ENCODE measurements around the gene PIK3CD. TPM values are rescaled to one million over a fixed set of nuclear protein-coding genes. Genes with fewer than 3 reads are reported as not detected.

PIK3CD gene
- polyA plus RNA-seq, 1 donor from 2014 or later: 4.2 TPM

GRCh38 chr1:9659328-9659727 lies 7.8 kb downstream of the PIK3CD start:
- Histone ChIP-seq H3K27ac (ENCODE audit: low read length) (no peak overlapping the region), H3K9ac (ENCODE audit: low read length) (no peak overlapping the region), H3F3A (ENCODE audit: insufficient read depth, low read length, poor library complexity, severe bottlenecking) (no peaks in the 10 kb centered on the region), H2AFZ (ENCODE audit: low read depth, low read length) (no peak overlapping the region), H3K36me3 (ENCODE audit: insufficient read depth, low read length) (no peaks in the 10 kb centered on the region), H3K27me3 (ENCODE audit: insufficient read depth, low read depth, low read length) (peaks cover 3% of the 10 kb centered on the region), H4K20me1 (ENCODE audit: insufficient read depth) (no peaks in the 10 kb centered on the region), H3K9me2 (ENCODE audit: insufficient read depth, low read length) (no peaks in the 10 kb centered on the region), H3K4me2 (ENCODE audit: low read length) (no peak overlapping the region), H3K79me2 (replicated peaks; ENCODE audit: insufficient read depth, low read length) (no peaks in the 10 kb centered on the region), H3K4me3 (ENCODE audit: low read length) (no peak overlapping the region), H3K9me3 (ENCODE audit: low read length) (no peaks in the 10 kb centered on the region)
- TF ChIP-seq RAD21 (conservative IDR thresholded peaks at IDR 0.05) (no peak), REST (IDR thresholded peaks at IDR 0.05; ENCODE audit: borderline replicate concordance) (no peak), CTCF (IDR thresholded peaks at IDR 0.05; ENCODE audit: poor library complexity, severe bottlenecking) (no peak), POLR2AphosphoS5 (IDR thresholded peaks at IDR 0.05) (no peak)

- no peak overlapping the region for H3K9ac ChIP-seq (ENCODE audit: low read length)
- H3K4me2 ChIP-seq (ENCODE audit: low read length): no peak overlapping the region
- TF ChIP-seq REST (IDR thresholded peaks at IDR 0.05; ENCODE audit: borderline replicate concordance) (no peak), CTCF (IDR thresholded peaks at IDR 0.05; ENCODE audit: poor library complexity, severe bottlenecking) (no peak), EZH2 (IDR thresholded peaks at IDR 0.05; ENCODE audit: borderline replicate concordance, insufficient read depth, low read length, poor library complexity, severe bottlenecking) (no peak)
- no peaks in the 10 kb centered on the region for H3K36me3 ChIP-seq (ENCODE audit: insufficient read depth, low read length)
- no peak overlapping the region for H3K27ac ChIP-seq (ENCODE audit: low read length)
- no peaks in the 10 kb centered on the region for H3K79me2 ChIP-seq (replicated peaks; ENCODE audit: insufficient read depth, low read length)
- no peaks in the 10 kb centered on the region for H3F3A ChIP-seq (ENCODE audit: insufficient read depth, low read length, poor library complexity, severe bottlenecking)
- H4K20me1 ChIP-seq (ENCODE audit: insufficient read depth): no peaks in the 10 kb centered on the region
- no peaks in the 10 kb centered on the region for H3K9me2 ChIP-seq (ENCODE audit: insufficient read depth, low read length)
- no peak overlapping the region for H2AFZ ChIP-seq (ENCODE audit: low read depth, low read length)
- no peaks in the 10 kb centered on the region for H3K27me3 ChIP-seq (ENCODE audit: insufficient read depth, low read depth, low read length)
- no peaks in the 10 kb centered on the region for H3K9me3 ChIP-seq (ENCODE audit: low read length)
- no peak overlapping the region for H3K4me3 ChIP-seq (ENCODE audit: low read length)
These were observed 11.7 kb downstream of the PIK3CD start for GRCh38 chr1:9663257-9663656.
